ENCODE results near the gene MED4. TPM values are rescaled to one million over a fixed set of nuclear protein-coding genes. Genes with fewer than 3 reads are reported as not detected.
"Not testable (repeated sequence)": the region's sequence is repeated elsewhere in the genome, so short reads cannot be mapped to it uniquely, and the experiment has no call there.

The MED4 gene
- total RNA-seq, 1 experiment from 2014 or later: 46.9 TPM

GRCh38 chr13:48059951-48060350 is 35.0 kb downstream of the MED4 start:
- H3K9me2 ChIP-seq (ENCODE audit: insufficient read depth); ATAC-seq; POLR2A ChIA-PET; H3K27me3 ChIP-seq (ENCODE audit: insufficient read depth, low read length); RAD21 ChIA-PET (ENCODE audit: low non-redundant PET in 1 of 2, low total read pairs in 2 of 2, uncharacterized antibody in 2 of 2, unreplicated experiment in 2 of 2); intact Hi-C loops (cut with micrococcal nuclease); H3K4me1 ChIP-seq (ENCODE audit: control insufficient read depth in 1 of 2, insufficient read depth in 2 of 2, low read length in 2 of 2); H3K79me2 ChIP-seq (ENCODE audit: insufficient read depth, low read length); H3K9ac ChIP-seq (ENCODE audit: low read length); H3K36me3 ChIP-seq (ENCODE audit: control insufficient read depth in 1 of 2, insufficient read depth in 2 of 2, low read length in 2 of 2); DNase-seq (ENCODE audit: low read depth, low spot score); BruUV-seq (replicated peaks); CTCF ChIA-PET; H2AFZ ChIP-seq (ENCODE audit: low read depth, low read length, poor library complexity, severe bottlenecking); H3K4me2 ChIP-seq (ENCODE audit: low read length); H3K27ac ChIP-seq (ENCODE audit: low read depth, low read length); H4K20me1 ChIP-seq (ENCODE audit: insufficient read depth); H3K4me3 ChIP-seq (replicated peaks in 1 of 2; ENCODE audit: low read depth in 1 of 2, low read length in 2 of 2); H3K9me3 ChIP-seq (ENCODE audit: control insufficient read depth in 1 of 2, insufficient read depth in 1 of 2, low read depth in 1 of 2, low read length in 2 of 2): not testable (repeated sequence)

GRCh38 chr13:48058536-48058935 is 36.4 kb downstream of the MED4 start:
- BruUV-seq (replicated peaks); H4K20me1 ChIP-seq (ENCODE audit: insufficient read depth); CTCF ChIA-PET; H3K4me2 ChIP-seq (ENCODE audit: low read length); H3K36me3 ChIP-seq (ENCODE audit: control insufficient read depth in 1 of 2, insufficient read depth in 2 of 2, low read length in 2 of 2); H3K9me2 ChIP-seq (ENCODE audit: insufficient read depth); H3K9ac ChIP-seq (ENCODE audit: low read length); intact Hi-C loops (cut with micrococcal nuclease); H2AFZ ChIP-seq (ENCODE audit: low read depth, low read length, poor library complexity, severe bottlenecking); H3K79me2 ChIP-seq (ENCODE audit: insufficient read depth, low read length); DNase-seq (ENCODE audit: low read depth, low spot score); H3K27me3 ChIP-seq (ENCODE audit: insufficient read depth, low read length); H3K9me3 ChIP-seq (ENCODE audit: control insufficient read depth in 1 of 2, insufficient read depth in 1 of 2, low read depth in 1 of 2, low read length in 2 of 2); RAD21 ChIA-PET (ENCODE audit: low non-redundant PET in 1 of 2, low total read pairs in 2 of 2, uncharacterized antibody in 2 of 2, unreplicated experiment in 2 of 2); H3K4me3 ChIP-seq (replicated peaks in 1 of 2; ENCODE audit: low read depth in 1 of 2, low read length in 2 of 2); H3K27ac ChIP-seq (ENCODE audit: low read depth, low read length); ATAC-seq; POLR2A ChIA-PET; H3K4me1 ChIP-seq (ENCODE audit: control insufficient read depth in 1 of 2, insufficient read depth in 2 of 2, low read length in 2 of 2): not testable (repeated sequence)

GRCh38 chr13:48055712-48056111 is 39.2 kb downstream of the MED4 start:
- Histone ChIP-seq H3K4me3 (replicated peaks in 1 of 2; ENCODE audit: low read depth in 1 of 2, low read length in 2 of 2) (no peak overlapping the region), H3K4me1 (ENCODE audit: control insufficient read depth in 1 of 2, insufficient read depth in 2 of 2, low read length in 2 of 2) (no peaks in the 10 kb centered on the region), H3K4me2 (ENCODE audit: low read length) (no peak overlapping the region), H2AFZ (ENCODE audit: low read depth, low read length, poor library complexity, severe bottlenecking) (no peak overlapping the region), H4K20me1 (ENCODE audit: insufficient read depth) (no peaks in the 10 kb centered on the region), H3K9me3 (ENCODE audit: control insufficient read depth in 1 of 2, insufficient read depth in 1 of 2, low read depth in 1 of 2, low read length in 2 of 2) (no peaks in the 10 kb centered on the region), H3K79me2 (ENCODE audit: insufficient read depth, low read length) (peaks cover 3% of the 10 kb centered on the region; the same call in 1 of the 2 replicates), H3K36me3 (ENCODE audit: control insufficient read depth in 1 of 2, insufficient read depth in 2 of 2, low read length in 2 of 2) (peaks cover 5 to 6% of the 10 kb centered on the region in 2 experiments; a peak in 3 of 4 replicates), H3K27me3 (ENCODE audit: insufficient read depth, low read length) (no peaks in the 10 kb centered on the region), H3K9me2 (ENCODE audit: insufficient read depth) (no peaks in the 10 kb centered on the region), H3K9ac (ENCODE audit: low read length) (no peak overlapping the region), H3K27ac (ENCODE audit: low read depth, low read length) (no peak overlapping the region)
- BruUV-seq (replicated peaks): no TSS peak
- RAD21 ChIA-PET (ENCODE audit: low non-redundant PET in 1 of 2, low total read pairs in 2 of 2, uncharacterized antibody in 2 of 2, unreplicated experiment in 2 of 2): no interaction called here
- POLR2A ChIA-PET: no interaction called here
- no peak for DNase-seq (ENCODE audit: low read depth, low spot score)
- ATAC-seq: no peak
- CTCF ChIA-PET: no interaction called here
- TF ChIP-seq ZNF274 (IDR thresholded peaks at IDR 0.05; ENCODE audit: low read depth, low read length): no peak
- no peak for TF ChIP-seq EZH2phosphoT487 (IDR thresholded peaks at IDR 0.05; ENCODE audit: borderline replicate concordance)
- TF ChIP-seq ZFX (IDR thresholded peaks at IDR 0.05): no peak
- TF ChIP-seq TCF7L2 (IDR thresholded peaks at IDR 0.05; ENCODE audit: borderline replicate concordance, extremely low read depth, insufficient read depth, insufficient read length): no peak
- TF ChIP-seq POLR2A (IDR thresholded peaks at IDR 0.05; ENCODE audit: borderline replicate concordance, extremely low read depth, insufficient read depth, insufficient read length): no peak
- TF ChIP-seq YY1 (IDR thresholded peaks at IDR 0.05; ENCODE audit: extremely low read depth, insufficient replicate concordance, low read depth, low read length): no peak
- no peak for TF ChIP-seq SP1 (IDR thresholded peaks at IDR 0.05; ENCODE audit: low read depth)
- TF ChIP-seq JUND (IDR thresholded peaks at IDR 0.05): no peak
- no peak for TF ChIP-seq CEBPB (IDR thresholded peaks at IDR 0.05; ENCODE audit: low read depth)
- no peak for TF ChIP-seq EZH2 (IDR thresholded peaks at IDR 0.05)
- no peak for TF ChIP-seq EGR1 (IDR thresholded peaks at IDR 0.05; ENCODE audit: low read depth)
- no peak for TF ChIP-seq RAD21 (IDR thresholded peaks at IDR 0.05; ENCODE audit: low read depth)
- no peak for TF ChIP-seq SRF (IDR thresholded peaks at IDR 0.05; ENCODE audit: low read depth)
- no peak for TF ChIP-seq MAX (IDR thresholded peaks at IDR 0.05)
- TF ChIP-seq CBX3 (IDR thresholded peaks at IDR 0.05; ENCODE audit: low read depth): no peak
- TF ChIP-seq ELF1 (IDR thresholded peaks at IDR 0.05; ENCODE audit: borderline replicate concordance, low read depth): no peak
- intact Hi-C loops (cut with micrococcal nuclease): no loop called here

All from HCT116 (cell line).